GM12878 (cell line): Measurements from ENCODE around the gene ADAM10.

Experiments
- CBX3 ChIP-seq: fragments of 200-600 bp; sonication (generic); IDR thresholded peaks from 2 replicates; pipeline ENCODE4 v1.6.1; 2016; ENCODE audit warnings: low read depth, borderline replicate concordance
- CREB1 ChIP-seq: IDR thresholded peaks from 2 replicates; pipeline ENCODE4 v1.6.1; 2012; ENCODE audit warnings: low read depth, mild to moderate bottlenecking, inconsistent platforms
- EED ChIP-seq: sonication (generic); IDR thresholded peaks from 2 replicates; pipeline ENCODE4 v1.6.1; 2016; ENCODE audit warnings: antibody characterized with exemption, low read depth
- ETV6 ChIP-seq, 2 experiments: fragments of 450-650 bp in 1 of 2; IDR thresholded peaks in 1 of 2; conservative IDR thresholded peaks in 1 of 2; 2 replicates each; pipeline ENCODE4 v1.6.1; 2014; ENCODE audit warnings: antibody characterized with exemption in 1 of 2, borderline replicate concordance in 1 of 2, low read depth in 1 of 2, mild to moderate bottlenecking in 1 of 2, moderate library complexity in 1 of 2
- JUNB ChIP-seq: IDR thresholded peaks from 2 replicates; pipeline ENCODE4 v1.6.1; 2016; ENCODE audit warnings: antibody characterized with exemption, mild to moderate bottlenecking
- POLR2A ChIP-seq: IDR thresholded peaks from 2 replicates; pipeline ENCODE4 v1.6.1; 2011; ENCODE audit warnings: low read depth, mild to moderate bottlenecking, low read length
- SREBF2 ChIP-seq: IDR thresholded peaks from 2 replicates; pipeline ENCODE4 v1.6.1; 2012; ENCODE audit warnings: mild to moderate bottlenecking, low read length
- TCF7 ChIP-seq: IDR thresholded peaks from 2 replicates; pipeline ENCODE4 v1.6.1; 2014; ENCODE audit warnings: antibody characterized with exemption, borderline replicate concordance
- YBX1 ChIP-seq: fragments of 450-650 bp; IDR thresholded peaks from 2 replicates; pipeline ENCODE4 v1.6.1; 2016; ENCODE audit warnings: antibody characterized with exemption
- TF ChIP-seq, protein P1 (sequence below), 3 experiments: IDR thresholded peaks in 2 of 3; conservative IDR thresholded peaks in 1 of 3; 2 replicates each; pipeline ENCODE4 v1.5.1; 2011; ENCODE audit warnings: low read depth in 3 of 3, low read length in 3 of 3, mild to moderate bottlenecking in 3 of 3, control low read depth in 2 of 3, moderate library complexity in 2 of 3, inconsistent platforms in 1 of 3, mixed read lengths in 1 of 3; ENCODE audit not compliant: control insufficient read depth in 2 of 3, insufficient read depth in 1 of 3; ENCODE audit errors: extremely low read depth in 1 of 3

DNA sequence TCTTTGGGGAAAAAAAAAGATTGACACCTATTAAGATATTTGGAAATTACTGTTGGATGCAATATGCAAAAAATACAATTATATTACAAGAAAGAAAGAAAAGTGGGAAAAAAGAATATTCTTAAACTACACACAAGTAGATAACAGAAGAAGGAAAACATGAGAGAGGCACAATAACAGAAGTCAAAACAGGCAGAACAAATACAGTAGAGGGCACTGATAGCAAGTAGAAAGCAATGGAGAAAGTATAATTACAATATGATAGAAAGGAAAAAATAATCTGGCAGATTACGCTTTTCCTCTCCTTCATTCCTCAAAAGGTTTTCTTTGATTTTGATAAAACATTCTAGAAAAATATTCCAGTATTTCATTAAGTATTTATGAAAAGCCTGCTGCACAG, 72.1 kb downstream of the ADAM10 start:
- TF ChIP-seq JUNB (no peak), YBX1 (no peak), CREB1 (no peak), TCF7 (no peak), CBX3 (no peak), EED (no peak), POLR2A (no peak), SREBF2 (no peak), ETV6 (conservative IDR thresholded peaks at IDR 0.05 in 1 of 2, IDR thresholded peaks at IDR 0.05 in 1 of 2; ENCODE audit: borderline replicate concordance in 1 of 2, low read depth in 1 of 2) (no peak)
- TF ChIP-seq, protein P1, sequence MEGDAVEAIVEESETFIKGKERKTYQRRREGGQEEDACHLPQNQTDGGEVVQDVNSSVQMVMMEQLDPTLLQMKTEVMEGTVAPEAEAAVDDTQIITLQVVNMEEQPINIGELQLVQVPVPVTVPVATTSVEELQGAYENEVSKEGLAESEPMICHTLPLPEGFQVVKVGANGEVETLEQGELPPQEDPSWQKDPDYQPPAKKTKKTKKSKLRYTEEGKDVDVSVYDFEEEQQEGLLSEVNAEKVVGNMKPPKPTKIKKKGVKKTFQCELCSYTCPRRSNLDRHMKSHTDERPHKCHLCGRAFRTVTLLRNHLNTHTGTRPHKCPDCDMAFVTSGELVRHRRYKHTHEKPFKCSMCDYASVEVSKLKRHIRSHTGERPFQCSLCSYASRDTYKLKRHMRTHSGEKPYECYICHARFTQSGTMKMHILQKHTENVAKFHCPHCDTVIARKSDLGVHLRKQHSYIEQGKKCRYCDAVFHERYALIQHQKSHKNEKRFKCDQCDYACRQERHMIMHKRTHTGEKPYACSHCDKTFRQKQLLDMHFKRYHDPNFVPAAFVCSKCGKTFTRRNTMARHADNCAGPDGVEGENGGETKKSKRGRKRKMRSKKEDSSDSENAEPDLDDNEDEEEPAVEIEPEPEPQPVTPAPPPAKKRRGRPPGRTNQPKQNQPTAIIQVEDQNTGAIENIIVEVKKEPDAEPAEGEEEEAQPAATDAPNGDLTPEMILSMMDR (IDR thresholded peaks at IDR 0.05 in 2 of 3, conservative IDR thresholded peaks at IDR 0.05 in 1 of 3; ENCODE audit: control insufficient read depth in 2 of 3, extremely low read depth in 1 of 3, insufficient read depth in 1 of 3, low read depth in 3 of 3, low read length in 3 of 3), result peak in 1 of 3 experiments; percentile 29; a peak in 1 of 6 replicates
